Ovary (tissue), 9 donors: ENCODE data around the gene OLFM1. TPM values are rescaled to one million over a fixed set of nuclear protein-coding genes. Genes with fewer than 3 reads are reported as not detected.

Experiments
- DNase-seq, 5 donors: peaks; one replicate each; pipeline ENCODE4 v3.0.0-alpha.2; 2019 to 2020
- H3K27ac ChIP-seq, 2 donors: fragments of 200-600 bp; one replicate each; pipeline versions ENCODE4 v1.5.1 to v1.8.0; 2019 to 2022
- H3K27me3 ChIP-seq: fragments of 200-600 bp; one replicate; pipeline ENCODE4 v1.8.0; 2022
- H3K36me3 ChIP-seq: fragments of 200-600 bp; sonication (generic); one replicate; pipeline ENCODE4 v1.5.1; 2019
- H3K4me1 ChIP-seq: one replicate; pipeline ENCODE4 v1.8.1; 2013; ENCODE audit warnings: mild to moderate bottlenecking, moderate library complexity; ENCODE audit not compliant: insufficient read depth
- H3K4me3 ChIP-seq: fragments of 200-600 bp; sonication (generic); one replicate; pipeline ENCODE4 v1.5.1; 2017
- H3K9me3 ChIP-seq, 2 donors: fragments of 200-600 bp in 1 of 2; sonication (generic) in 1 of 2; one replicate each; pipeline versions ENCODE4 v1.5.1 to v1.8.1; 2013 to 2019; ENCODE audit warnings: mild to moderate bottlenecking in 1 of 2, moderate library complexity in 1 of 2
- EP300 ChIP-seq: sonication (generic); formaldehyde crosslinking; IDR thresholded peaks from one replicate; pipeline ENCODE4 v1.6.1; 2017; ENCODE audit warnings: antibody characterized with exemption
- POLR2A ChIP-seq: fragments of 450-650 bp; IDR thresholded peaks from one replicate; pipeline ENCODE4 v1.6.1; 2017; ENCODE audit warnings: antibody characterized with exemption, mild to moderate bottlenecking, moderate library complexity
- WGBS, 3 donors: extraction: QIAGEN DNeasy Blood & Tissue Kit in 1 of 3; methylation state at CpG; one replicate each; pipeline versions ENCODE4 v1.1.5 to v1.1.7; 2013 to 2017; 5-methylcytosine and 5-hydroxymethylcytosine counted together
- intact Hi-C, 4 donors: fragments of 100-400 bp; cut with DNase I; formaldehyde crosslinking; loops; one replicate each; pipeline versions ENCODE4 v1.11.0 to v1.15.1; 2022 to 2023
- polyA plus RNA-seq, 2 donors: library from polyadenylated mRNA; stranded (reverse); fragments of 200-250 nt in 1 of 2; fragments of 350-450 nt in 1 of 2; fragmentation: Illumina TruSeq in 1 of 2; extraction: RNeasy Lipid Tissue Mini Kit (QIAGEN cat#74804) in 1 of 2; gene quantifications; one replicate each; pipeline ENCODE4 v1.2.3, GENCODE V29; 2013 to 2014
- total RNA-seq, 7 donors: library from RNA; depleted of rRNA in 2 of 7; stranded (reverse); fragments of >200 nt in 2 of 7; fragmentation: NEBNext Ultra II Directional in 3 of 7; extraction: Animal tissue kit (Norgen Biotek cat#: 25700) in 3 of 7; gene quantifications; one replicate each; pipeline versions ENCODE4 v1.1.0 to v1.2.4, GENCODE V29; 2016 to 2023
- TF ChIP-seq, protein P1 (sequence below), 3 donors: fragments of 450-650 bp in 2 of 3; fragments of 200-600 bp in 1 of 3; IDR thresholded peaks; one replicate each; pipeline versions ENCODE4 v1.5.1 to v1.8.0; 2016 to 2022; ENCODE audit warnings: antibody characterized with exemption in 3 of 3, mild to moderate bottlenecking in 1 of 3
- donor health status: DM: no; HTN: no; CAD: no; lungs with moderate emphysema.
- donor health status: DM: no; HTN: no; CAD: no.
- donor health status: Bipolar disorder and iron deficiency.
- donor health status: DM: yes; HTN: yes; CAD: no.
- donor health status: DM: no; HTN: no; CAD: no.
- donor health status: DM: yes; HTN: yes; CAD: no.

Gene OLFM1
- total and polyA plus RNA-seq, 9 donors = 6.5 to 40.0 (median 19.9) TPM

DNA sequence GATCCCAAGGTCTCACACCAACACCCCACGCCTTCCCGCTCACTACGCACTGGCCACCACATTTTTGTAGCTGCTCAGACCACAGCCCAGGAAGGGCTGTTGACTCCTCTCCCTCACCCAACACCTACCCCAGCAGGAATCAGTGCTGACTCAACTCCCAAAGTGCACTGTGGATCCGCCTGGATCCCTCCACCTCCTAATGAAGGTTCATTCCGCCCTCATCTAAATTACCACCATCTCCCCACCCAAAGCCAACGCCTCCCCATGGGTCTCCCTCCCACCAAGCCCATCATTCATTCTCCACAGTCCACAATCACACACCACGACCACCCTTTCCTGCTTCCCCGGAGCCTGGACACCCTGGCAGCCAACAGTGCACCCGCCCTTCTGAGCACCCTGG lies 57.8 kb downstream of the OLFM1 start:
- Histone ChIP-seq H3K4me1 (no peaks in the 10 kb centered on the region), H3K27ac (no peak overlapping the region), H3K36me3 (no peaks in the 10 kb centered on the region), H3K9me3 (no peaks in the 10 kb centered on the region), H3K27me3 (no peaks in the 10 kb centered on the region), H3K4me3 (no peak overlapping the region)
- no peak for DNase-seq
- 74 to 90% (median 90%) methylated on average over 9 of the region's 9 CpGs for WGBS, 3 donors
- TF ChIP-seq, protein P1, sequence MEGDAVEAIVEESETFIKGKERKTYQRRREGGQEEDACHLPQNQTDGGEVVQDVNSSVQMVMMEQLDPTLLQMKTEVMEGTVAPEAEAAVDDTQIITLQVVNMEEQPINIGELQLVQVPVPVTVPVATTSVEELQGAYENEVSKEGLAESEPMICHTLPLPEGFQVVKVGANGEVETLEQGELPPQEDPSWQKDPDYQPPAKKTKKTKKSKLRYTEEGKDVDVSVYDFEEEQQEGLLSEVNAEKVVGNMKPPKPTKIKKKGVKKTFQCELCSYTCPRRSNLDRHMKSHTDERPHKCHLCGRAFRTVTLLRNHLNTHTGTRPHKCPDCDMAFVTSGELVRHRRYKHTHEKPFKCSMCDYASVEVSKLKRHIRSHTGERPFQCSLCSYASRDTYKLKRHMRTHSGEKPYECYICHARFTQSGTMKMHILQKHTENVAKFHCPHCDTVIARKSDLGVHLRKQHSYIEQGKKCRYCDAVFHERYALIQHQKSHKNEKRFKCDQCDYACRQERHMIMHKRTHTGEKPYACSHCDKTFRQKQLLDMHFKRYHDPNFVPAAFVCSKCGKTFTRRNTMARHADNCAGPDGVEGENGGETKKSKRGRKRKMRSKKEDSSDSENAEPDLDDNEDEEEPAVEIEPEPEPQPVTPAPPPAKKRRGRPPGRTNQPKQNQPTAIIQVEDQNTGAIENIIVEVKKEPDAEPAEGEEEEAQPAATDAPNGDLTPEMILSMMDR (IDR thresholded peaks at IDR 0.05) = no peak
- TF ChIP-seq POLR2A (no peak), EP300 (no peak)
- intact Hi-C loops = no loop called here

DNA sequence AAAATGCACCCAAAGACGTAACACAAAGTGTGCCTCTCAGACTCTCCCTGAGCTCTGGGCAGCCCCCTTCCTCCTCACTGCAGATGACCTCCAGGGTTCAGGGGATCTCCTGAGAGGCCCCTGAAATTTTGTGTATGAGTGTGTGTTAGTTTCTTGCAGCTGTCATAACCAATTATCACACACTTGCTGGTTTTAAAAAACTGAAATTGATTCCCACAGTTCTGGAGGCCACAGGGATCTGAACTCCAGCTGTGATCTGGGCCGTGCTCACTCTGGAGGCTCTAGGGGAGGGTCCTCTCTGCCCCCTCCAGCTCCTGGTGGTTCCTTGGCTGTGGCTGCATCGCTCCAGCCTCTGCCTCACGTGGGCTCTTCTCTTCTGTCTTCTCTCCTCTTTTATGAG lies 58.8 kb downstream of the OLFM1 start:
- TF ChIP-seq, protein P1 (IDR thresholded peaks at IDR 0.05) = no peak
- H3K27ac ChIP-seq = no peak overlapping the region
- WGBS, 3 donors = 56 to 71% (median 63%) methylated on average over 4 of the region's 4 CpGs
- no peaks in the 10 kb centered on the region for H3K4me1 ChIP-seq
- H3K27me3 ChIP-seq = no peaks in the 10 kb centered on the region
- H3K9me3 ChIP-seq = no peaks in the 10 kb centered on the region
- intact Hi-C loops = no loop called here
- no peak overlapping the region for H3K4me3 ChIP-seq
- H3K36me3 ChIP-seq = no peaks in the 10 kb centered on the region
- no peak for DNase-seq

DNA sequence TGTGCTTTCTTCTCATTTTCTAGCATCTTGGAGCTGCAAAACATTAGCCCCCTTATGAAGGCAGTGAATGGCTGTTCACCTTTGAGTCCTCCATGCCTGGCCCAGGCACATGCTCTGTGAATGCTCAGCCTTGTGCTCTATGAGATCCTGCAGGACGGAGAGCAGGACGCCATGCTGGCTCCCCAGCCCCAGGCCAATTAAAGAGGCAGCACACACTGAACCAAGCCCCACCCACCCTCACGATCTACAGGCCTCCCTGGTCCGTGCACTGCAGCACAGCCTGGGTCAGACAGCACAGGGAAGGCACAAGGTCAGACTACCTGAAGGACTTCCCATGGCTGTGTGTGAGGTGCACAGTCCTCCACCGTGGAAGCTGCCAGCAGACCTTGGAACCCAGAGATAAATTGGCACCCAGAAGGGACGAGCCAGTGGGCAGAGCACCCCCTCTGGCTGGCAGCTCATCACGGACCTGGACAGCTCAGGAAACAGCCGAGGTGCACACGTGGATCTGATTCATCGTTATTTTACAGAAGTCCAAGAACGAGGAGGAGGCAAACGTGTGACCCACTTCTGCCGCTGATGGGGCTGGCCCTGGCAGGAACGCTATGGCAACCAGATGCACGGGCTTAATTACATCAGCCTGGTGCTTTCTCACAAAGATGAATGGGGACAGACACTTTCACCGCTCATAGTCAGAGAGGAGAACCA lies 59.5 kb downstream of the OLFM1 start:
- no peaks in the 10 kb centered on the region for H3K4me1 ChIP-seq
- TF ChIP-seq, protein P1 (IDR thresholded peaks at IDR 0.05) = no peak
- TF ChIP-seq EP300 (no peak), POLR2A (no peak)
- no peaks in the 10 kb centered on the region for H3K36me3 ChIP-seq
- no peaks in the 10 kb centered on the region for H3K9me3 ChIP-seq
- intact Hi-C loops = no loop called here
- no peak overlapping the region for H3K27ac ChIP-seq
- H3K27me3 ChIP-seq = no peaks in the 10 kb centered on the region
- 42 to 54% (median 47%) methylated on average over 16 of the region's 16 CpGs for WGBS, 3 donors
- no peak for DNase-seq
- no peak overlapping the region for H3K4me3 ChIP-seq

DNA sequence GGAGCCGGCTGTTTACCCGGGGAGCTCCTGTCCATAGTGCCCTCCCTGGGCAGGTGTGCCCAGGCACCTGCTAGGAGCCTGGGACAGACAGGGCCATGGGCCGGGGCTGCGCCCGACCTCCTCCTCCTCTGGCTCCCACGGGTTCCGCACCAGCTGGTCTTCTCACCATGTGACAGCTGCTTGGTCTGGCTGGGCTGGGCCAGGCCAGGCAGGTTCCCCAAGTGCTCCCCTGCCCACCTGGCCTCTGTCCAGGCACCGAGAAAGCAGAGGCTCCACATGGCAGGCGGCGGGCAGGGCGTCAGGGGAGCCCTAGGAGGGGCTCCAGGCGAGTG lies 60.0 kb downstream of the OLFM1 start:
- Histone ChIP-seq H3K4me3 (no peak overlapping the region), H3K36me3 (no peaks in the 10 kb centered on the region), H3K27me3 (no peaks in the 10 kb centered on the region), H3K9me3 (no peaks in the 10 kb centered on the region), H3K27ac (no peak overlapping the region), H3K4me1 (no peaks in the 10 kb centered on the region)
- DNase-seq = no peak
- no peak for TF ChIP-seq POLR2A
- TF ChIP-seq EP300 = no peak
- TF ChIP-seq, protein P1 (IDR thresholded peaks at IDR 0.05) = no peak
- WGBS, 3 donors = 55 to 73% (median 55%) methylated on average over 11 to 12 of the region's 12 CpGs
- intact Hi-C loops = no loop called here
